Osteocyte (in vitro differentiated cells): ENCODE measurements around the gene RBM33. TPM values are rescaled to one million over a fixed set of nuclear protein-coding genes. Genes with fewer than 3 reads are reported as not detected.

ENCODE experiments used
- DNase-seq: peaks from one replicate; pipeline ENCODE4 v3.0.0; 2021; ENCODE audit warnings: mixed read lengths; ENCODE audit not compliant: unreplicated experiment; ENCODE audit errors: extremely low spot score
- H3K27ac Mint-ChIP-seq: one replicate; pipeline ENCODE4 v1.8.0; 2021; ENCODE audit warnings: mild to moderate bottlenecking, mixed read lengths; ENCODE audit not compliant: unreplicated experiment
- H3K27me3 Mint-ChIP-seq: one replicate; pipeline ENCODE4 v1.8.0; 2021; ENCODE audit warnings: mixed read lengths; ENCODE audit not compliant: unreplicated experiment
- H3K36me3 Mint-ChIP-seq: one replicate; pipeline ENCODE4 v1.8.0; 2021; ENCODE audit warnings: mixed read lengths; ENCODE audit not compliant: unreplicated experiment
- H3K4me1 Mint-ChIP-seq: one replicate; pipeline ENCODE4 v1.8.0; 2021; ENCODE audit warnings: mixed read lengths; ENCODE audit not compliant: unreplicated experiment
- H3K4me3 Mint-ChIP-seq: one replicate; pipeline ENCODE4 v1.8.0; 2021; ENCODE audit warnings: mild to moderate bottlenecking, moderate library complexity, mixed read lengths; ENCODE audit not compliant: unreplicated experiment
- H3K9me3 Mint-ChIP-seq: one replicate; pipeline ENCODE4 v1.8.0; 2021; ENCODE audit warnings: mixed read lengths; ENCODE audit not compliant: unreplicated experiment
- CTCF ChIP-seq: fragments of 200-600 bp; sonication (generic); IDR thresholded peaks from 2 replicates; pipeline ENCODE4 v1.5.0; 2021; ENCODE audit warnings: antibody characterized with exemption, mild to moderate bottlenecking, moderate library complexity
- total RNA-seq: library from RNA; stranded (reverse); gene quantifications from 2 replicates; pipeline ENCODE4 v1.2.1, GENCODE V29; 2021

Gene RBM33
- total RNA-seq, 1 donor from 2014 or later = 52.4 TPM

DNA sequence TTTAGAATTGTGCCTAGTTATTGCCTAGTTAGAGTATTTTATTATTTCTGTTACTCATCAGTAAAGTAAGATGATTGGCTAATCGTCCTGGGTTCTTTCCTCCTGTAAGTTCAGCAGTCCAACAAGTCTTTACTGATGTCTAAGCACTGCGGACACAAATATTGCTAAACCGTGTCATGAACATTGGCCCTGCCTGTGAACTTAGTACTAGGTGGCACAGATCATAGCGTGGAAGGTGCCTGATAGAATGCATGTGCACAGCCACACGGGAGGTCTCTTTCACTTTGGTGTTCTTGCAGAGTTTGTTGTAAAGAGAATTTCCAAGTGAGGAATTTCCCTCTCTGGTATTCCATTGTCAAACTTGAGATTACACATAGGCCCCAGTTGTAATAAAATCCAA is 38.0 kb downstream of the RBM33 start:
- no peak for TF ChIP-seq CTCF
- Mint-ChIP-seq H3K9me3 (no peaks in the 10 kb centered on the region), H3K4me1 (peaks cover 11% of the 10 kb centered on the region), H3K27ac (no peak overlapping the region), H3K4me3 (no peak overlapping the region), H3K27me3 (no peaks in the 10 kb centered on the region), H3K36me3 (peaks cover 30% of the 10 kb centered on the region)
- DNase-seq = no peak

DNA sequence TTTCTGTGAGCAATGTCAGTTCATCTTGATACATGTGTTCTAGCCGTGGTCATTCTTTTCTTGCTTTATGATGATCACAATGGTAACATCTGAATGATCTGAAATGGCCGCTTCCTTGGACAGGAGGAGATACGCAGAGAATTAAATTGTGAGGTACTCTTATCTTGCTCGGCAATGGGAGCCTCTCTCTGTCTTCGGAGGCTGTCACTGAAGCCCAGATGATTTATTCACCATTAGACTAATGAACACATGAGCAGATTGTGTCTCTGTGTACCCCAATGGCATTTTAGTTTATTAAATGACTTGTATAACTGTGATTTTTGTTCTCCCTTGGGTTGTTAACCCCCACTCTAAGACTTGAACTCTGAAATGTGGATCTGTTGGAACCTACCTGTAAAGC is 38.6 kb downstream of the RBM33 start:
- no peak for TF ChIP-seq CTCF
- no peaks in the 10 kb centered on the region for H3K9me3 Mint-ChIP-seq
- DNase-seq = no peak
- peaks cover 31% of the 10 kb centered on the region for H3K36me3 Mint-ChIP-seq
- no peak overlapping the region for H3K27ac Mint-ChIP-seq
- no peaks in the 10 kb centered on the region for H3K27me3 Mint-ChIP-seq
- no peak overlapping the region for H3K4me3 Mint-ChIP-seq
- peaks cover 11% of the 10 kb centered on the region for H3K4me1 Mint-ChIP-seq

- Mint-ChIP-seq H3K36me3 (peaks cover 34% of the 10 kb centered on the region), H3K4me1 (peaks cover 11% of the 10 kb centered on the region), H3K9me3 (no peaks in the 10 kb centered on the region), H3K4me3 (no peak overlapping the region), H3K27me3 (no peaks in the 10 kb centered on the region), H3K27ac (no peak overlapping the region)
- no peak for TF ChIP-seq CTCF
- no peak for DNase-seq
Observed at GRCh38 chr7:155683714-155684113, 39.3 kb downstream of the RBM33 start.

GRCh38 chr7:155684543-155684942 is 40.1 kb downstream of the RBM33 start:
- Mint-ChIP-seq H3K9me3 (no peaks in the 10 kb centered on the region), H3K4me3 (no peak overlapping the region), H3K27ac (no peak overlapping the region), H3K36me3 (peaks cover 31% of the 10 kb centered on the region), H3K27me3 (no peaks in the 10 kb centered on the region), H3K4me1 (peaks cover 11% of the 10 kb centered on the region)
- DNase-seq = no peak
- TF ChIP-seq CTCF = no peak

GRCh38 chr7:155685070-155685790 is 40.8 kb downstream of the RBM33 start:
- no peaks in the 10 kb centered on the region for H3K9me3 Mint-ChIP-seq
- H3K27ac Mint-ChIP-seq = no peak overlapping the region
- no peak overlapping the region for H3K4me3 Mint-ChIP-seq
- peaks cover 11% of the 10 kb centered on the region for H3K4me1 Mint-ChIP-seq
- no peak for DNase-seq
- no peaks in the 10 kb centered on the region for H3K27me3 Mint-ChIP-seq
- H3K36me3 Mint-ChIP-seq = peaks cover 35% of the 10 kb centered on the region
- no peak for TF ChIP-seq CTCF
